ENCODE results near the gene COA6. TPM values are rescaled to one million over a fixed set of nuclear protein-coding genes. Genes with fewer than 3 reads are reported as not detected.
"Not testable (repeated sequence)": the region's sequence is repeated elsewhere in the genome, so short reads cannot be mapped to it uniquely, and the experiment has no call there.

The COA6 gene
- total and polyA plus RNA-seq, 9 donors, result 28.4 to 33.4 (median 30.6) TPM

DNA sequence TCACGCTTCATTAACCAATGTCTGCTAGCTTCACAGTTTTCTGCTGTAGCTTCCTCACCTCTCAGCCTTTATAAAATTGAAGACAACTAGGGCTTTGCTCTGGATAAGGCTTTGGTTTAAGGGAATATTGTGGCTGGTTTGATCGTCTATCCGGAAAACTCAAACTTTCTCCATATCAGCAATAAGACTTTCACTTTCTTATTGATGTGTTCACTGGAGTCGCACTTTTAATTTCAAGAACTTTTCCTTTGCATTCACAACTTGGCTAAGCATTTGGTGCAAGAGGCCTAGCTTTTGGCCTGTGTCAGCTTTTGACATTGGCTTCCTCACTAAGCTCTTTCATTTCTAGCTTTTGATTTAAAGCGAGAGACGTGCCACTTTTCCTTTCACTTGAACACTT, 12.9 kb downstream of the COA6 start:
- no peak for DNase-seq
- 86% methylated on average over 1 of the region's 6 CpGs for WGBS (ENCODE audit: insufficient coverage)
- Histone ChIP-seq H3K27ac (ENCODE audit: low read length) (no peak overlapping the region), H3K9me3 (replicated peaks; ENCODE audit: control insufficient read depth, low read depth, low read length) (no peaks in the 10 kb centered on the region), H3K36me3 (ENCODE audit: control insufficient read depth, insufficient read depth, low read length) (peaks cover 9% of the 10 kb centered on the region), H3K4me3 (ENCODE audit: low read length) (no peak overlapping the region), H3K27me3 (ENCODE audit: control insufficient read depth, insufficient read depth, low read length) (no peaks in the 10 kb centered on the region), H3K4me1 (ENCODE audit: control insufficient read depth, insufficient read depth, low read length) (no peaks in the 10 kb centered on the region)

DNA sequence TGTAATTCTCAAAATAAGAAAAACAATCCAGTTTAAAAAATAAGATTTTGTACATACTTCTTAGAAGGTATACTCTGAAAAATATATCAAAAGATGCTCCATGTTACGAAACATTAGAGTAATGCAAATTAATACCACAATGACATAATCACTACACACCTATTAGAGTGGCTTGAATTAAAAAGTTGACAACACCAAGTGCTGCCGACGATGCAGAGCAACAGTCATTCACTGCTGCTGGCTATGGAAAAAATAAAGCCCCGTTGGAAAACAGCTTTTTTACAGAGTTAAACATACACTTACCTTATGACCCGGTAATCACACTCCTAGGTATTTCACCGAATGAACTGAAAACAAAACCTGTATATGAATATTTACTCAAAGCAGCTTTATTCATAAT, 14.8 kb downstream of the COA6 start:
- no peak for DNase-seq
- Histone ChIP-seq H3K4me1 (ENCODE audit: control insufficient read depth, insufficient read depth, low read length) (no peaks in the 10 kb centered on the region), H3K9me3 (replicated peaks; ENCODE audit: control insufficient read depth, low read depth, low read length) (no peaks in the 10 kb centered on the region), H3K27ac (ENCODE audit: low read length) (no peak overlapping the region), H3K27me3 (ENCODE audit: control insufficient read depth, insufficient read depth, low read length) (no peaks in the 10 kb centered on the region), H3K4me3 (ENCODE audit: low read length) (no peak overlapping the region), H3K36me3 (ENCODE audit: control insufficient read depth, insufficient read depth, low read length) (peaks cover 8% of the 10 kb centered on the region)
- 100% methylated on average over 2 of the region's 6 CpGs for WGBS (ENCODE audit: insufficient coverage)

DNA sequence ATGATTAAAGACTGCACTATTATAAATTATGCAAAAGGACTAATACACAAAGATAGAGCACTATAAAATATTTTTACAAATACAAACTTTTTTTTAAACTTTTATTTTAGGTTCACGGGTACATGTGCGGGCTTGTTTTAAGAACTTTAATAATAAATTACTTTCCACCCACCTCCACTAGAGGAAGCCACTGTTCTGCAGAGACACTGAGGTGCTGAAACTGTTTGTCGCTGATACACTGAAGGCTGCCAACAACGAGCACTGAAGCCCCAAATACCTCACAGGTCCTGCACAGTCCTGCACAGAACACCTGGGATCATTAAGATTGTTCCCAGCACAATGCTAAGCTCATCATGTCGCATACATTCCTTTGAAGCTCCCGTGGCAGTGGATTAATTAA, 19.9 kb downstream of the COA6 start:
- 70% methylated on average over 2 of the region's 6 CpGs for WGBS (ENCODE audit: insufficient coverage)
- no peaks in the 10 kb centered on the region for H3K9me3 ChIP-seq (replicated peaks; ENCODE audit: control insufficient read depth, low read depth, low read length)
- H3K36me3 ChIP-seq (ENCODE audit: control insufficient read depth, insufficient read depth, low read length), result peaks cover 16% of the 10 kb centered on the region

DNA sequence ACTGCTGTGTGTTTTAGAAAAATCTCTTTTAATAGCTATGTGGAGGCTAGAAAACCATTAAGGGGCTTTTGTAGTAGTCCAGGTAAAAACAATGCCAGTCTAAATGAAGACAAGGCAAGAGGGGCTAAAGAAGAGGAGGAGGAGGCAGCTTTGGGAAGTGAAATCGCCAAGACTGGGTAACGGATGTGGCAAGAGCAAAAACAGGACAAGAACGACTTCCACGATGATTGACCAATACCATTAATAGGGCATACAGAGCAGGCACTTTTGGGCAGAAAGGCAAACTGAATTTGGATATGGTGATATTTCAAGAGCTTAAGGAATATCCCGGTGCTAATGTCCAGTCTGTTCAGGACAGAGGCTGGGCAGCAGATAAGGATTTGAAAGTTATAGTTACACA, 22.0 kb downstream of the COA6 start:
- H3K27me3 ChIP-seq (ENCODE audit: control insufficient read depth, insufficient read depth, low read length), result no peaks in the 10 kb centered on the region
- no peak for DNase-seq
- WGBS (ENCODE audit: insufficient coverage), result 82% methylated on average over 2 of the region's 5 CpGs
- peaks cover 16% of the 10 kb centered on the region for H3K36me3 ChIP-seq (ENCODE audit: control insufficient read depth, insufficient read depth, low read length)
- no peak overlapping the region for H3K27ac ChIP-seq (ENCODE audit: low read length)
- no peak overlapping the region for H3K4me3 ChIP-seq (ENCODE audit: low read length)
- no peaks in the 10 kb centered on the region for H3K9me3 ChIP-seq (replicated peaks; ENCODE audit: control insufficient read depth, low read depth, low read length)
- no peaks in the 10 kb centered on the region for H3K4me1 ChIP-seq (ENCODE audit: control insufficient read depth, insufficient read depth, low read length)

More for the DNA sequence above, 19.9 kb downstream of the COA6 start:
- Histone ChIP-seq H3K4me1 (ENCODE audit: control insufficient read depth, insufficient read depth, low read length) (no peaks in the 10 kb centered on the region), H3K27ac (ENCODE audit: low read length) (no peak overlapping the region), H3K4me3 (ENCODE audit: low read length) (no peak overlapping the region), H3K27me3 (ENCODE audit: control insufficient read depth, insufficient read depth, low read length) (no peaks in the 10 kb centered on the region)
- no peak for DNase-seq

DNA sequence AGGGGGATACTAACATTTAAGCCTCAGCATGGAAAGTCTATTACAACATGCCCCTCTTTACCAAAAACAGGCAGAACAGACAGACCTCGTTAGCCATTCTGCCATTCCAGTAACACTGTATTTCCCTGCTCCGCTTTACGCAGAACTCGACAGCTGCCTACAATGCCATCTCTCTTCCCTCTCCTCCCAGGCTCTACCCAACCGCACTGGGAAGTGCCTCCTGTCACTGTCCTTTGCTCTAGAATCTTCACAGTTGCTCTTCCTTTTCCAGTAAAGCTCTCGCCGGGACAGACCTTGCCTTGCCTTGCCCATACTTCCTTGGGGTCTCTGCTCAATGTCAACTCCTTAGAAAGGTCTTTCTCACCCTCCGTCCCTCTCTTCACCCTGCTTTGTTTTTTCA, 22.8 kb downstream of the COA6 start:
- no peaks in the 10 kb centered on the region for H3K27me3 ChIP-seq (ENCODE audit: control insufficient read depth, insufficient read depth, low read length)
- H3K27ac ChIP-seq (ENCODE audit: low read length), result no peak overlapping the region
- no peaks in the 10 kb centered on the region for H3K9me3 ChIP-seq (replicated peaks; ENCODE audit: control insufficient read depth, low read depth, low read length)
- no peak overlapping the region for H3K4me3 ChIP-seq (ENCODE audit: low read length)
- DNase-seq, result no peak
- WGBS (ENCODE audit: insufficient coverage), result 90% methylated on average over 7 of the region's 8 CpGs
- H3K36me3 ChIP-seq (ENCODE audit: control insufficient read depth, insufficient read depth, low read length), result peaks cover 13% of the 10 kb centered on the region
- no peaks in the 10 kb centered on the region for H3K4me1 ChIP-seq (ENCODE audit: control insufficient read depth, insufficient read depth, low read length)

DNA sequence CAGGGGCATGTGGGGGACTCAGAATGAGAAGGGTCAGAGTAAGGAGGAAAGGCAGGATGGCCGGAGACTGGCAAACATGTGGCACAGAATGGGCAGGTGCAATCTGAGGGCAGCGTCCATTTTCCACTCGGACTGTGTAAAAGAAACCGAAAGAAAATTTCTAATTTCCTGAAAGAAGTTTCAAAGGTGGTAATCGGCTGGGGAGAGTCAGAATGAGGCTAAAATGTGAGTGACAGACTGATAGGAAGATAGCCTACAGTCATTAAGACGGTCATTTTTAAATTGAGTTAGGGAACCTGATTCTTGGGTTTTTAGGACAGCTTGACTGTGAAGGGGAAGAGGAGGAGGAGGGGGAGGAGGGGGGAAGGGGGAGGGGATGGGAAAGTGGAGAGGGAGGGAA, 23.6 kb downstream of the COA6 start:
- Histone ChIP-seq H3K27me3 (ENCODE audit: control insufficient read depth, insufficient read depth, low read length) (no peaks in the 10 kb centered on the region), H3K4me1 (ENCODE audit: control insufficient read depth, insufficient read depth, low read length) (no peaks in the 10 kb centered on the region), H3K9me3 (replicated peaks; ENCODE audit: control insufficient read depth, low read depth, low read length) (no peaks in the 10 kb centered on the region), H3K36me3 (ENCODE audit: control insufficient read depth, insufficient read depth, low read length) (peaks cover 12% of the 10 kb centered on the region), H3K4me3 (ENCODE audit: low read length) (no peak overlapping the region), H3K27ac (ENCODE audit: low read length) (no peak overlapping the region)
- DNase-seq, result no peak
- WGBS (ENCODE audit: insufficient coverage), result 88% methylated on average over 6 of the region's 6 CpGs

DNA sequence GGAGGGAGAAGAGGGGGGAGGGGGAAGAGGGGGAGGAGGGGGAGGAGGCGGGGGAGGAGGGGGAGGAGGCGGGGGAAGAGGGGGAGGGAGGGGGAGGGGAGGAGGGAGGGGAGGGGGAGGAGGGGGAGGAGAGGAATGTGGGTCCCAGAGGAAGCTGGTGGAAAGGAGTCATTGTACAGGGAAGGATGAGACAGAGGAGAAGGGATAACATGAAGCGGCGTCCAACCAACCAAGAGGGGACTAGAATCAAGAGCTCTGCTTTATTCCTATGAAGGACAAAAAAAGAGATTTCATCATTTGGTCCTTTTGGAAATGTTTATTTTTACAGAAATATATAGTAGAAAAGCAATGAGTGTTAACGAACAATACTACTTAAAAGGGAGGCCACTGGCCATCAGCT, 24.5 kb downstream of the COA6 start:
- no peak overlapping the region for H3K27ac ChIP-seq (ENCODE audit: low read length)
- H3K27me3 ChIP-seq (ENCODE audit: control insufficient read depth, insufficient read depth, low read length), result no peaks in the 10 kb centered on the region
- no CpG with 5 or more reads among the region's 5 CpGs for WGBS (ENCODE audit: insufficient coverage)
- no peak for DNase-seq
- H3K36me3 ChIP-seq (ENCODE audit: control insufficient read depth, insufficient read depth, low read length), result peaks cover 8% of the 10 kb centered on the region
- no peaks in the 10 kb centered on the region for H3K9me3 ChIP-seq (replicated peaks; ENCODE audit: control insufficient read depth, low read depth, low read length)
- no peak overlapping the region for H3K4me3 ChIP-seq (ENCODE audit: low read length)
- H3K4me1 ChIP-seq (ENCODE audit: control insufficient read depth, insufficient read depth, low read length), result no peaks in the 10 kb centered on the region

DNA sequence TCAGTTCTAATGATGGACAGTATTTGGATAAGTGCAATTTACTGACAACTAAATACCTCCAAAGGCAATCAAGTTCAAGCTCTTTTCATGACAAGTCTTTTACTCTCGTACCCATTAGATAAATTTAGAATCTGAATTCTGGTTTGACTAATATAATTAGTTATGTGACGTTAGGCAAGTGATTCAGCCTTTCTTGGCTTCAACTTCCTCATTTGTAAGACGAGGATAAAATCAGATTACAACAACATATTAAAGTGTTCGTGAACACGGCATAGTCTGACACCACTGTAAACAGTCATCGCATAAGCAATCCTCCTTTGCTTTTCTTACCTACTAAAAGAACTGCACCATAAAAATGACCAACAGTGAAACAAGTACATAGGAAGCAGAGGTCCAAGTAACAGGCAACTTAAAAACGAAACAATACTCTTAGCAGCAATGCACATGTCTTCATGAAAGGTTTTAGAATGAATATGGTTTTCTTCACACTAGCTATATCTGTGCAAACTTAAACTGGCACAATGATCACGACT, 25.7 kb downstream of the COA6 start:
- Histone ChIP-seq H3K27me3 (ENCODE audit: control insufficient read depth, insufficient read depth, low read length) (no peaks in the 10 kb centered on the region), H3K4me3 (ENCODE audit: low read length) (no peak overlapping the region), H3K9me3 (replicated peaks; ENCODE audit: control insufficient read depth, low read depth, low read length) (no peaks in the 10 kb centered on the region), H3K4me1 (ENCODE audit: control insufficient read depth, insufficient read depth, low read length) (no peaks in the 10 kb centered on the region), H3K27ac (ENCODE audit: low read length) (no peak overlapping the region), H3K36me3 (ENCODE audit: control insufficient read depth, insufficient read depth, low read length) (peaks cover 3% of the 10 kb centered on the region)
- no peak for DNase-seq
- 100% methylated on average over 2 of the region's 8 CpGs for WGBS (ENCODE audit: insufficient coverage)

DNA sequence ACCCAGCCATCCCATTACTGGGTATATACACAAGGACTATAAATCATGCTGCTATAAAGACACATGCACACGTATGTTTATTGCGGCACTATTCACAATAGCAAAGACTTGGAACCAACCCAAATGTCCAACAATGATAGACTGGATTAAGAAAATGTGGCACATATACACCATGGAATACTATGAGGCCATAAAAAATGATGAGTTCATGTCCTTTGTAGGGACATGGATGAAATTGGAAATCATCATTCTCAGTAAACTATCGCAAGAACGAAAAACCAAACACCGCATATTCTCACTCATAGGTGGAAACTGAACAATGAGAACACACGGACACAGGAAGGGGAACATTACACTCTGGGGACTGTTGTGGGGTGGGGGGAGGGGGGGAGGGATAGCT, 26.3 kb downstream of the COA6 start:
- H3K36me3 ChIP-seq (ENCODE audit: control insufficient read depth, insufficient read depth, low read length); H3K4me1 ChIP-seq (ENCODE audit: control insufficient read depth, insufficient read depth, low read length); H3K9me3 ChIP-seq (replicated peaks; ENCODE audit: control insufficient read depth, low read depth, low read length); H3K27ac ChIP-seq (ENCODE audit: low read length); H3K4me3 ChIP-seq (ENCODE audit: low read length); H3K27me3 ChIP-seq (ENCODE audit: control insufficient read depth, insufficient read depth, low read length); DNase-seq: not testable (repeated sequence)
- WGBS (ENCODE audit: insufficient coverage), result no CpG with 5 or more reads among the region's 6 CpGs

DNA sequence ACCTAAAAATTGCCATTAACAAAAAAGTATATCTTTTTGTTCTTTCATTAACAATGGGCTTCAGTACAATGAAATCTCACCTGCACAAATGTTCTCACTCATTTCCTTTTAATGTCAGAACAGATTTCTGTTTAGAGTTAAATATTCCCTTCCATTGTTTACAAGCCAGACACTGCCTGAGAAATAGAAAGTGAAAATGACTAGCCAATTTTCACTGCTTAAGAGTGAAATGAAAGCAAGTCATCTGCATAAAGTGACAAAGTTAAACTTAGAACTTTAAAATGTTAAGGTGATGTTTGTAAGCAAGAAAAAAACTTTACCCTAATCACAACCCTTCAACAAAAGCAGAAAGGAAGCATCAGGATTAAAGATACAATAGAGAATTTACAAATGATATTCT, 27.5 kb downstream of the COA6 start:
- Histone ChIP-seq H3K4me3 (ENCODE audit: low read length) (no peak overlapping the region), H3K4me1 (ENCODE audit: control insufficient read depth, insufficient read depth, low read length) (no peaks in the 10 kb centered on the region), H3K27ac (ENCODE audit: low read length) (no peak overlapping the region), H3K36me3 (ENCODE audit: control insufficient read depth, insufficient read depth, low read length) (peaks cover 5% of the 10 kb centered on the region), H3K27me3 (ENCODE audit: control insufficient read depth, insufficient read depth, low read length) (no peaks in the 10 kb centered on the region), H3K9me3 (replicated peaks; ENCODE audit: control insufficient read depth, low read depth, low read length) (no peaks in the 10 kb centered on the region)
- no peak for DNase-seq

DNA sequence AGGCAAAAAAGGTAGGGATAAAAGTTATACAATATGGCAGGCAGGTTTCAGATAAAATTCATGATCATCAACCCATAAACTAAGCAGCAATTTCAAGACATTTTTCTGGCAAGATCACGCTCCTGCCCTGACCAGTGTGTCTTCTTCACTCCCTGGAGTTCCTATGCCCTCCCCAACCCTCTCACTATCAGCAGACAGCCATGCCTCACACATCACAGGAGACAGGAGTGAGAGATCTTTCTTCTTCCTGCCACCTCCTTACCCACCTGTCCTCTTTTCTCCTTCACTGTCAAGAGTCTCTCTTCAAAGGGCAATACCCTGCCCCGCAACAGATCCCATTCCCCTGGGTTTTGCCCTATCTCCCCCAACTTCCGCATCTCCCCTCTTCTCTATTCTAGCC, 28.4 kb downstream of the COA6 start:
- H3K27me3 ChIP-seq (ENCODE audit: control insufficient read depth, insufficient read depth, low read length), result no peaks in the 10 kb centered on the region
- no peaks in the 10 kb centered on the region for H3K4me1 ChIP-seq (ENCODE audit: control insufficient read depth, insufficient read depth, low read length)
- no peak overlapping the region for H3K4me3 ChIP-seq (ENCODE audit: low read length)
- peaks cover 4% of the 10 kb centered on the region for H3K36me3 ChIP-seq (ENCODE audit: control insufficient read depth, insufficient read depth, low read length)
- no peak overlapping the region for H3K27ac ChIP-seq (ENCODE audit: low read length)
- H3K9me3 ChIP-seq (replicated peaks; ENCODE audit: control insufficient read depth, low read depth, low read length), result no peaks in the 10 kb centered on the region
- WGBS (ENCODE audit: insufficient coverage), result 87% methylated on average over 2 of the region's 3 CpGs
- DNase-seq, result no peak

Measured in muscle of leg (tissue), 11 donors.